ENCODE data around the gene CXCL16.

CXCL16 gene

GRCh38 chr17:4739122-4740024 is at the start of gene CXCL16, which contains the start of gene ZMYND15:
CXCL16 (minus strand) TSS chr17:4739928; CDS start chr17:4739339, 589 bp downstream.
ZMYND15 (plus strand) TSS chr17:4739833; CDS start chr17:4740549, 716 bp downstream.
- DNase-seq, result peak; percentile 47

DNA sequence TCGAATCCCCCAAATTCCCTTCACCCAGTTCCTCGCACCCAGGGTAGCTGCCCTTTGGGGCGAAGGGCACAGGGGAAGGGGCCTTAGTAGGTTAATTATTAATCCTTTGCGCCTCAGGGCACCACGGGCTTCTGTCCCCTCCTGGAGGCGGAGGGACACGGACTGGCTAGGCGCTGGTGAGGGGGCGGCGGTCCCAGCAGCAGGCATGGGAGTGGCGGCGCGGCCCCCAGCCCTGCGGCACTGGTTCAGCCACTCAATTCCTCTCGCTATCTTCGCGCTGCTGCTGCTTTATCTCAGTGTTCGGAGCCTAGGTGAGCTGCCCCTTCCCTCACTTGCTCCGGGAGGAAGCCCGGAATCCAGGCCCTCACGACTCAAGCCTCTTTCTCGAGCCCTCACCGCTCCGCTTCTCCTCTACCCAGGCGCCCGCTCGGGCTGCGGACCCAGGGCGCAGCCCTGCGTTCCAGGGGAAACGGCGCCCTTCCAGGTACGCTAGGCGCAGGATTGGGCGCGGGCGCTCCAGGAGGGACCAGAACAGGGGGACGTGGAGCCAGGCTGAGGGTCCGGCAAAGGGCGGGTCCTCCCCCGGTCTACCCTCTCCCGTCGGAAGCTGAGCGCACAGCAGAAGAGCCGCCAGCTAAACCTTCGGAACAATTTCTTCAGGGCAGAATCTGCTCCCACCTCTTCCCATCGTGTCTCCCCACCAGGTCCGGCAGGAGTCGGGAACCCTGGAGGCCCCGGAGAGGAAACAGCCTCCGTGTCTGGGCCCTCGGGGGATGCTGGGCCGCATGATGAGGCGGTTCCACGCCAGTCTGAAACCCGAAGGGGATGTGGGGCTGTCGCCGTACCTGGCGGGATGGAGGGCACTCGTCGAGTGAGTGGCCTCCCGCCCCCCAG is 49.3 kb upstream of the CXCL16 start, which contains the start of gene GLTPD2:
GLTPD2 (plus strand) TSS at position 158 of the 894 bp plus-strand sequence; CDS start at position 206, 48 bp downstream.
- DNase-seq, result no peak

GRCh38 chr17:4788159-4788806 is 48.6 kb upstream of the CXCL16 start:
- DNase-seq, result no peak

DNA sequence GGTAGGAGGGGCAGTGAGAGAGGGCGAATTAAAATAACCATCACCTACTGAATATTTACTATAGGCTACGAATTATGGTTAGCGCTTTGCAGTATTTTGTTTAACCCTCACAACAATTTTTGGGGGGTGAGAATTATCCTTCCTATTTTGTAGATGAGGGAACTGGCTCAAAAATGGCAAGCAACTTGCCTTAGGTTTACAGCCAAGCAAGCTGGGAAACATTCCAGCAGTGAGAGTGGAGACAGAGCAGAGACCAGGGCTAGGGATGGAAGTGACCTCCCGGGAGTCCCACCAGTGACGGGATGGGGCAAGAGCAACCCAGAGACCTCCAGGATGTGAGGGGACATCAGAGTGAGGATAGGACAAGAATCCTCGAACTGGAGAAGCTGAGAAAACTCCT is 46.8 kb upstream of the CXCL16 start:
- DNase-seq, result no peak

DNA sequence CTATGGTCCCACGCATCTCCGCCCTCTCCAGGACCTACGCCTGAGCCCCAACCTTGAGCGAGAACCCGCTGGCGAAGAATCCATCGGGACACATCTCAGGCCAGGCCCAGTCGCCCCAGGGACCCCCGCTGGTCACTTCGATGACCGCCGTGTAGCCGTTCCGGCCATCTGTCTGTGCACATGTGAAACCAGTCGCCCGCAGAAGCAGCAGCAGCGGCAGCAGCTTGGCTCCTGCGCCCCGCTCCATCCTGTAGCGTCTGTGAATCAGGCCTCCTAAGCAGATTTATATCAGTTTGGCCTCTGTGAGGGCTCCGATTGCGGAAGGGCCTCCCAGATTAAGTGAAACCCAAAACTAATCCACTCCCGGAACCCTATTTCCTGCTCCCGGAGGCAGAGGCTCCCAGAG is 46.4 kb upstream of the CXCL16 start, which contains the start of gene VMO1:
VMO1 (minus strand) TSS at position 259 of the 406 bp plus-strand sequence; CDS start at position 247, 12 bp downstream.
- no peak for DNase-seq

DNA sequence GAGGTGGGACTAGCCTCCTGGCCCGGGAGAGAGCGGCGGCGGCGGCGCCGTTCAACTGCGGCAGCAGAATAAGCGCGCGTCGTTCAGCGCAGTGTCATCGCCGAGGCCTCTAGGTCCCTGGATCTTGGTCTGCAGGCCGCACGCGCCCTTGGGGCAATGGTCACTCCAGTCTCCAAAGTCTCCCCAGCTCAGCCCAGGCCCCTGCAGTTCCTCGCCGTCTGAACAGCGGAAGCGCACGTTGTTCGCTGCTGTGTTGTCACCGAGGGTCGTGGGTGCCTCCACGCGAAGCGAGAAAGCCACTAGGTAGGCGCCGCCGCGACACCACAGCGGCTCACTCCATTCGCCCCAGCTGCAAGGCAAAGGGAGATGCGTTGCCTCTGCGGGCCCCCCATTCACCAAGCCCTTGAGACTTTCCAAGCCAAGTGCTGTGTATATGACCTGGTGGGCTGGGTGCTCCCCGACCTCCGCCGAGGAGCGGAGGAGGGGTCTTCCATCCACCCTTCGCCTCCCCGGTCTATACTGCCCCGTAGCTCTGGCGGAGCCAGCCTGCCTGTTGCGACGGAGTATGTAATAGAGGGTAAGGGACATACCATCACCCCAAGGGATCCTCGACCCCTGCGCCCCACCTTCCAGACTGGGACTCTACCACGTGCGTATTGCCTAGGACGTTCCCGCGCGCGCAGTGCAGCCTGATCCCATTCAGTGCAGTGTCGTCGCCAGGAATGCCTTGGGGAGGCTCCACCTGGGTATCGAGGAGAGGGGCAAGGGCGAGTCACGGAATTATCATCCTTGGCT is 45.8 kb upstream of the CXCL16 start:
- DNase-seq, result no peak

DNA sequence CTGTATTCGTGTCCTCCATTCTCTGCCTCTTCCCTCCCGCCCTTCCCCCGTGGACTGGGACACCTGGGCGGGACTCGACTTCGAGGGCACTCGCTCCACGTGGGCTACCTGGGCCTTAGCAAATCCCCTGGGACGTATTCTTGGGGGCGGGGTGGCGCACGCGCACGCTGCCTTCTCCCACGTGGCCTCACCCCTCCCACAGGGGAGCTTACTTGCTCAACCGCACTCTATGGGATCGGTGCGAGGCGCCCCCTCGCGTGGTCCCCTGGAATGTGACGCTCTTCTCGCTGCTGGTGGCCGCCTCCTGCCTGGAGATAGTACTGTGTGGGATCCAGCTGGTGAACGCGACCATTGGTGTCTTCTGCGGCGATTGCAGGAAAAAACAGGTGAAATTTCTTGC is 42.9 kb upstream of the CXCL16 start:
- no peak for DNase-seq

- DNase-seq, result no peak
Measured at GRCh38 chr17:4780325-4780955, 40.7 kb upstream of the CXCL16 start.

DNA sequence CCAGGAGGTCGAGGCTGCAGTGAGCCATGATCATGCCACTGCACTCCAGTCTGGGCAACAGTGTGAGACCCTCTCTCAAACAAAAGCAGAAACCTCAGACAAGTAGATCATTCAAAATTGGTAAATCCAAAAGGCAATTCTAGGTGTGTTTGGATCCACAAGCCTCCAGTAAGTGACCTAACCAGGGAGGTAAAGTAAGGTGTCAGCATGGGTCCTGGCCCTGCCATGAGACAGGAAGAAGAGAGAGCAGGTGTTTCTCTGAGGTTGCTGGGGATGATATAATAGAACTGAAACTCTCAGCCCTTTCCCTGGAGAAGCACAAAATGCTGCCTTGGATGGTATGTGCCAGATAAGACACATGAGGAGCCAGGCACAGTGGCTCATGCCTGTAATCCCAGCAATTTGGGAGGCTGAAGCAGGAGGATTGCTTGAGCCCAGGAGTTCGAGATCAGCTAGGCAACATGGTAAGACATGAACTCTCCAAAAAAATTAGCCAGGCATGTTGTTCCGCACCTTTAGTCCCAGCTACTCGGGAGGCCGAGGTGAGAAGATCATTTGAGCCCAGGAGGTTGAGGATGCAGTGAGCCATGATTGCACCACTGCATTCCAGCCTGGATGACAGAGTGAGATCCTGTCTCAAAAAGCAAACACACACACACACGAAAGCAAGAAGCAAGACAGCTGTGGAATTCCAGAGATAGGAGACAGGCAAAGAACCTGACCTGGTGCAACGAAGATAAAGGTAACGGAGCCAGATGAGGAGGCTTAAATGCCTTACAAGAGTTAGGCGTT is 38.4 kb upstream of the CXCL16 start:
- no peak for DNase-seq

DNA sequence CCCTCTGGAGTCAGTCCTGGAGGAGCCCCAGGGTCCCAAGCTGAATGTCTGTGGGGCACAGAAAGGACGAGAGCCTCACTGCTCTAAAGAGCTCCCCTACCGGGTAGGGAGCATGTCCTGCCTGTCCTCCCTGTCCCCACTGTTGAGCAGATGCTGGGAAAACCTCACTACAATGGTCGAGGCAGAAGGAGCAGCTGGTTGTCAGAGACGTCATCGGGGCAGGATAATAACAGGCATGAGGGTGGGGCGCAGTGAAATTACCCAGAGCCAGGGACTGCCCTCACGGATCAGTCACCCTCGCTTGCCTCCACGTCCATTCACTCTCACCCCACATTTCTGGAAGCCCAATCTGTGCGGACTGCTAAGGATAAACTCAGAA is 32.5 kb upstream of the CXCL16 start:
- no peak for DNase-seq

DNA sequence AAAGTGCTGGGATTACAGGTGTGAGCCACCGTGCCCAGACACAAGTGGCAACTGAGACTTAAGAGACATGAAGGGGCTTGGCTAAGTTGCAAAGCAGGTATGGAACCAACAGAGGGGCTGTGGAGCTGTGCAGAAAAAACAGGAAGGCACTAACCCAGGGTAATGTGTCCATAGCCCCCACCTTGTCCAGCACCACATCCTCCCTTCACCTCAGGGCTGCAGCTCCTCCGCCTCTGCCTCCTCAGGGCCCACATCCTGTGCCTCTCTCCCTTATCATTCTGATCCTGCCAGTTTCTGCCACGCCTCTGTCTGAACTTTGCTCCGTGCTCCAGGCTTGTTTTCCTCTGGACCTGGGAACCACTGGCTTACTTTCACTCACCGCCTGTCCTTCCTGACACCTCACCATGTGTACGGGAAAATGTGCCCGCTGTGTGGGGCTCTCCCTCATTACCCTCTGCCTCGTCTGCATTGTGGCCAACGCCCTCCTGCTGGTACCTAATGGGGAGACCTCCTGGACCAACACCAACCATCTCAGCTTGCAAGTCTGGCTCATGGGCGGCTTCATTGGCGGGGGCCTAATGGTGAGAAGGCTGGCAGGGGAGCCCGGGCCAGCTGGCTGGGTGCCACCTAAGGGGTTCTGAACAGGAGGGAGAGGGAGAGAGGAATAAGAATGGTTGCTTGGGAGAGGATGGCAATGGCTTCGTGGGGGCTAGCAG is 31.9 kb upstream of the CXCL16 start, which contains the start of gene TM4SF5:
TM4SF5 (plus strand) TSS at position 368 of the 716 bp plus-strand sequence; CDS start at position 405, 37 bp downstream.
- no peak for DNase-seq

- no peak for DNase-seq
Measured at GRCh38 chr17:4769628-4770027, 29.9 kb upstream of the CXCL16 start.

GRCh38 chr17:4768298-4768697 is 28.6 kb upstream of the CXCL16 start:
- DNase-seq, result no peak

GRCh38 chr17:4766723-4767122 is 27.0 kb upstream of the CXCL16 start:
- DNase-seq, result no peak

DNA sequence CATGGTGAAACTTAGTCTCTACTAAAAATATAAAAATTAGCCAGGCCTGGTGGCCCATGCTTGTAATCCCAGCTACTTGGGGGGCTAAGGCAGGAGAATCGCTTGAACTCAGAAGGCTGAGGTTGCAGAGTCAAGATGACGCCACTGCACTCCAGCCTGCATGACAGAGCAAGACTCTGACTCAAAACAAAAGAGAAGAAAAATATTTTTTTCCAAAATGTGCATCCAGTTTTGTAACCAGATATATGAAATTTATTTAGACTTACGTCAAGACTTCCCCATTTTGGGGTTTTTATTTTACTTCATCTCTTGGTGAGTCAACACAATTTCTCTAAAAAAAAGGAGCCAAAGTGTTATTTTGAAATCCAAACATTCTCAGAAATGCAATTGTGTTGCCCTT is 26.5 kb upstream of the CXCL16 start:
- DNase-seq, result no peak

DNA sequence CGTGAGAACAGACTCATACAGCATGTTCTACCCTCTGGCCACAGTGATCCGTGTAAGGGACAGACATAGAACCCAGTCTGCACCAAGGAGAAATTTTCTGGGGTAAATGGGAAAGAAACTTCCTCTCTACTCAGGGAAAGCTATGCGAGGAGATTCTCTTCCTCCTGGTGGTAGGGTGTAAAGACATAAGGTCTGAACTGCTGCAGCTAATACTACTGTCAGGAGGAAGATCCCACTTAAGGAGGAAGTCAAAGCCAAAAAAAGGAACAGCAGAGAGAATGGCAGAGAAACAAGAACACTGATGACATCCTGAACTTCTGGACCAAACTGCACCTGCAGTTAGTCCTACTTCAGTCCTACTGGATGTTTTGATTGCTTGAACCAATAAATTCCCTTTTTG is 24.9 kb upstream of the CXCL16 start:
- DNase-seq, result no peak

DNA sequence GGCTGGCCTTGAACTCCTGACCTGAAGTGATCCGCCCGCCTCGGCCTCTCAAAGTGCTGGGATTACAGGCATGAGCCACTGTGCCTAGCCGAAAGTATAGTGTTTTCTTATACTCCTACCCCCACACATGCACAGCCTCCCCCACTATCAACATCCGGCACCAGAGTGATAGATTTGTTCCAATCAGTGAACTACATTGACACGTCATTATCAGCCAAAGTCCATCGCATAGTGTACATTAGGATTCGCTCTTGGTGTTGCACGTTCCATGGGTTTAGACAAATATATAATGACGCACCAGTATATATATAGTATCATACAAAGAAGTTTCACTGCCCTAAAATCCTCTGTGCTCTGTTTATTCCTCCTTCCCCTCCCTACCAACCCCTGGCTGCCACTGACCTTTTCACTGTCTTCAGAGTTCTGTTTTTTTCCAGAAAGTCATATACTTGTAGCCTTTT is 20.1 kb upstream of the CXCL16 start:
- no peak for DNase-seq

GRCh38 chr17:4753392-4753791 is 13.7 kb upstream of the CXCL16 start:
- no peak for DNase-seq

- DNase-seq, result no peak
Measured at GRCh38 chr17:4751932-4752331, 12.2 kb upstream of the CXCL16 start.

DNA sequence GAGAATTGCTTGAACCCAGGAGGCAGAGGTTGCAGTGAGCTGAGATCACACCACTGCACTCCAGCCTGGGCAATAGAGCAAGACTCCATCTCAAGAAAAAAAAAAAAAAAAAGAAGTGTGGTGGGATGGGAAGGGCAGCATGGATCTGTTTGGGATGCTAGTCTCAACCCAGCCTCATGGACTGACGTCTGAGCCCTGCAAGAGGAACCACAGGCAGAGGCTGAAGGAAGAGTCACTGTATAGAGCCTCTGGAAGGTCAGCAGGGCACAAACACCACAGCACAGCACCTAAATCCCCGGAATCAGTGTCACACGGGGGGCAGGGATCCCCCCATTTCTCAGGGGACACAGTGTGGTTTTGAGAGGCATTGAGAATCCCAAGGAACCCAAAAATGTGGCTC is 10.9 kb upstream of the CXCL16 start:
- no peak for DNase-seq
